ENCODE results near the gene NKTR. TPM values are rescaled to one million over a fixed set of nuclear protein-coding genes. Genes with fewer than 3 reads are reported as not detected.
A peak's percentile ranks its signal among the peaks of the same experiment; 100 is the strongest.

The NKTR gene
- polyA plus RNA-seq, 3 donors, result 2.6 to 78.5 (median 5.8) TPM

- DNase-seq, result no peak
- H3K27ac ChIP-seq (ENCODE audit: low read depth in 1 of 2, low read length in 2 of 2), result peak overlapping the region in 1 of 2 donors; percentile 88
- H3K9me3 ChIP-seq (replicated peaks in 1 of 2; ENCODE audit: control insufficient read depth in 1 of 2, insufficient read depth in 1 of 2, low read length in 2 of 2), result no peaks in the 10 kb centered on the region
- peak overlapping the region; percentile 88 for H2AFZ ChIP-seq (ENCODE audit: insufficient read depth, low read depth, low read length, poor library complexity, severe bottlenecking)
- 85% methylated on average over 14 of the region's 20 CpGs for WGBS (ENCODE audit: insufficient coverage)
- peaks cover 14 to 17% of the 10 kb centered on the region in 2 donors for H3K4me1 ChIP-seq (ENCODE audit: control insufficient read depth in 1 of 2, insufficient read depth in 2 of 2, low read length in 2 of 2)
- H3K9ac ChIP-seq (ENCODE audit: insufficient read depth, low read length, poor library complexity, severe bottlenecking), result no peak overlapping the region
- H3K4me3 Mint-ChIP-seq, result peak overlapping the region in 1 of 2 donors; percentile 92
- peaks cover 0 to 2% (median 0%) of the 10 kb centered on the region in 7 donors for H3K9me3 Mint-ChIP-seq
- peak overlapping the region; percentile 82 for H3K4me2 ChIP-seq (replicated peaks; ENCODE audit: extremely low read depth, low read length, poor library complexity, severe bottlenecking)
- no peaks in the 10 kb centered on the region for H3K27me3 ChIP-seq (ENCODE audit: control insufficient read depth in 2 of 2, insufficient read depth in 2 of 2, low read length in 2 of 2)
- peaks cover 9 to 13% of the 10 kb centered on the region in 2 donors for H3K36me3 ChIP-seq (replicated peaks in 1 of 2; ENCODE audit: control insufficient read depth in 1 of 2, insufficient read depth in 2 of 2, low read length in 2 of 2)
- peaks cover 35% of the 10 kb centered on the region for H3K79me2 ChIP-seq (ENCODE audit: insufficient read depth, low read length)
- peaks cover 26% of the 10 kb centered on the region for H3K4me1 Mint-ChIP-seq
- H3K27ac Mint-ChIP-seq, result peak overlapping the region in 5 of 7 donors; percentile 85 to 97 (median 94)
- intact Hi-C loops (cut with micrococcal nuclease), result loop anchor here in 1 of 2 donors (10.0 kb wide), 1 partner anchor 65 kb away; the partner anchor contains the start of gene ZBTB47
- H3K36me3 Mint-ChIP-seq, result peaks cover 11 to 16% of the 10 kb centered on the region in 2 donors
- no peak for TF ChIP-seq CTCF (IDR thresholded peaks at IDR 0.05)
- H3K27me3 Mint-ChIP-seq (ENCODE audit: low read depth in 3 of 3), result peaks cover 0 to 2% (median 1%) of the 10 kb centered on the region in 3 donors
- H3K4me3 ChIP-seq (replicated peaks in 1 of 3; ENCODE audit: low read depth in 2 of 3, low read length in 3 of 3), result peak overlapping the region in 2 of 3 experiments; percentile 84 to 86
- no peaks in the 10 kb centered on the region for H4K20me1 ChIP-seq (ENCODE audit: insufficient read depth, low read length)
Observed at GRCh38 chr3:42589382-42590109, 10.9 kb upstream of the NKTR start.

GRCh38 chr3:42590989-42591756 lies 9.3 kb upstream of the NKTR start:
- Histone ChIP-seq H3K9ac (ENCODE audit: insufficient read depth, low read length, poor library complexity, severe bottlenecking) (peak overlapping the region; percentile 76), H3K4me1 (ENCODE audit: control insufficient read depth in 1 of 2, insufficient read depth in 2 of 2, low read length in 2 of 2) (peaks cover 14 to 17% of the 10 kb centered on the region in 2 donors), H3K79me2 (ENCODE audit: insufficient read depth, low read length) (peaks cover 35% of the 10 kb centered on the region), H3K27ac (ENCODE audit: low read depth in 1 of 2, low read length in 2 of 2) (peak overlapping the region; percentile 76 to 88), H3K36me3 (replicated peaks in 1 of 2; ENCODE audit: control insufficient read depth in 1 of 2, insufficient read depth in 2 of 2, low read length in 2 of 2) (peaks cover 15 to 29% of the 10 kb centered on the region in 2 donors), H3K4me3 (replicated peaks in 1 of 3; ENCODE audit: low read depth in 2 of 3, low read length in 3 of 3) (peak overlapping the region; percentile 65 to 86 (median 84)), H2AFZ (ENCODE audit: insufficient read depth, low read depth, low read length, poor library complexity, severe bottlenecking) (peak overlapping the region; percentile 65), H3K27me3 (ENCODE audit: control insufficient read depth in 2 of 2, insufficient read depth in 2 of 2, low read length in 2 of 2) (no peaks in the 10 kb centered on the region), H3K9me3 (replicated peaks in 1 of 2; ENCODE audit: control insufficient read depth in 1 of 2, insufficient read depth in 1 of 2, low read length in 2 of 2) (no peaks in the 10 kb centered on the region), H4K20me1 (ENCODE audit: insufficient read depth, low read length) (no peaks in the 10 kb centered on the region), H3K4me2 (replicated peaks; ENCODE audit: extremely low read depth, low read length, poor library complexity, severe bottlenecking) (peak overlapping the region; percentile 82)
- 12% methylated on average over 35 of the region's 44 CpGs for WGBS (ENCODE audit: insufficient coverage)
- TF ChIP-seq CTCF (IDR thresholded peaks at IDR 0.05), result no peak
- Mint-ChIP-seq H3K36me3 (peaks cover 16 to 21% of the 10 kb centered on the region in 2 donors), H3K27ac (peak overlapping the region; percentile 85 to 97 (median 94)), H3K4me3 (peak overlapping the region; percentile 92 to 93), H3K9me3 (peaks cover 0 to 2% (median 0%) of the 10 kb centered on the region in 7 donors), H3K4me1 (peaks cover 26% of the 10 kb centered on the region), H3K27me3 (ENCODE audit: low read depth in 3 of 3) (peaks cover 0 to 2% (median 0%) of the 10 kb centered on the region in 3 donors)
- intact Hi-C loops (cut with micrococcal nuclease), result no loop called here
- DNase-seq, result peak in 1 of 3 donors; percentile 10
